HG03571 (cell line): ENCODE measurements around the gene MYH11.
"Not testable (repeated sequence)": the region's sequence is repeated elsewhere in the genome, so short reads cannot be mapped to it uniquely, and the experiment has no call there.

ENCODE experiments used
- ATAC-seq: cut with Tn5 transposase; IDR thresholded peaks from one replicate; pipeline ENCODE4 v1.9.1; 2021; ENCODE audit not compliant: unreplicated experiment

MYH11 gene

DNA sequence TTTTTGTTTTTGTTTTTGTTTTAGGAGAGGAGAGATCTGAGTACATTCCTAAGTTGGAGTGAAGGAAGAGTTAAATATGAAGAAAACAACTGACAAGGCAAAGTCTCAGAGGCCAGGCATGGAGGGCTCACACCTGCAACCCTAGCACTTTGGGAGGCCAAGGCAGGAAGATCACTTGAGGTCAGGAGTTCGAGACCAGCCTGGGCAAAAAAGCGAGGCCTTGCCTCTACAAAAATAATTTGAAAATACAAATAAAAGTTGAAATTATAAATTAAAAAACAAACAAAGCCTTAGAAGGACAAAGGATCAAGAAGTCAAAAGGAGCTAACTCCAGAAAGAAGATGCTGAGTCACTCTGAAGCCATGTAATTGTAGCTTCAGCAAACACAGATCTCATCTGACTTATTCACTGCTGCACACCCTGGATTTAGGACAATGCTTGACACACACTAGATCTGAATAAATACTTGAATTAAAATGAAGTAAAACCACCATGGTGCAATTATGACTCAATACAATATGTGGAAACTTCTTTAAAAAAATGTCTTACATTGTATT, 22.5 kb upstream of the MYH11 start:
- no peak for ATAC-seq

DNA sequence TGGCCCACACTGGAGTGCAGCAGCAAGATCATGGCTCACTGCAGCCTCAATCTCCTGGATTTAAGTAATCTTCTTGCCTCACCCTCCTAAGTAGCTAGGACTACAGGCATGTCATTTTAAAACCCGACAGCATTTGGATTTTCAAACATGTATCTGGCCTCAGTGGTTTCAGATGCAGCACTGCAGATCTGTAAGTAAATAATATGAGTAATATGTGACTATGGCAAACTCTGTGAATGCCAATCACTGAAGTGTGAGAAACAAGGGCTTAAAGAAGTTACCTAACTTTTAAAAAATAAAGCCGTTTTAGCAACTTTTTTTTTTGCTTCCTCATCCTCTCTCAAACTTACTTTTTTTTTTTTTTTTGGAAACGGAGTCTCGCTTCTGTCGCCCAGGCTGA, 19.7 kb upstream of the MYH11 start:
- ATAC-seq, result no peak

DNA sequence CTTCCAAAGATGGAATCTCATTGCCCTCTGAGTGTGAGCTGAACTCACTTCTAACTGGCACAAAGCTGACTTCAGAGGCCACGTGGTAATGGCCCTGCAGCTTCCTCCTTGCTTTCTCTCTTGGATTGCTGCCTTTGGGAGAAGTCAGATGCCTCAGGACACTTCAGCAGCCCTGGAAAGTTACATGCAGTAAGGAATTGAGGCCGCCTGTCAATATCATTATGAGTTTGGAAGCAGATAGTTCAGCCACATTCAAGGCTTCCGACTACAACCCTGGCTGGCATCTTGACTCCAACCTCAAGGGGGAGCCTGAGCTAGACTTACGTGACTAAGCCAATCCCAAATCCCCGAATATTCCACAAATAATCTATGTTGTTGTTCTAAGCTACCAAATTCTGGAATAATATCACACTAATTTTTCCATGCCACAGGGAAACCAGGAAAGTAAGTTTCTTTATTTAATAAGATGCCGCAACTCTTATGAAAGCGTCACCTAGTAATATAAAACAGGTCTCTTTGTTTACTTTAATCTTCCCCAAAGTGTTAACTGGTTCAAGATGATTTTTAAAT, 18.0 kb upstream of the MYH11 start:
- ATAC-seq, result no peak

DNA sequence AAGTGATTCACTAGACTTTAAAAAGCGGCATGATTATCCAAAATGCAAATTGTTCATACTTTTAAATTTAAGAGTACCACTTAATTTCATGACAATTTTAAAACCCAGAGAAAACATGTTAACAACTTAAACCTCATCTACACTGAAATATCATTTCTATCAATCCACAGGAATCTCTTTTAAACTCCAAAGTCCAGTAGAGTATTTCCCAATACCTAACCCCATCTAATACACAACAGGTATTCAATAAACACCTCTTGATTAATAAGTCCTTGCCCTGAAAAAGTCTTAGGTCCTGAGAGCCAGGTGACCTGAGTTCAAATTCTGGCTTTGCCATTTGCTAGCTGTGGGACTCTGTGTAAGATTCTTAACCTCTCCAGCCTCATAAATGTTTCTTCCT, 16.9 kb upstream of the MYH11 start:
- no peak for ATAC-seq

DNA sequence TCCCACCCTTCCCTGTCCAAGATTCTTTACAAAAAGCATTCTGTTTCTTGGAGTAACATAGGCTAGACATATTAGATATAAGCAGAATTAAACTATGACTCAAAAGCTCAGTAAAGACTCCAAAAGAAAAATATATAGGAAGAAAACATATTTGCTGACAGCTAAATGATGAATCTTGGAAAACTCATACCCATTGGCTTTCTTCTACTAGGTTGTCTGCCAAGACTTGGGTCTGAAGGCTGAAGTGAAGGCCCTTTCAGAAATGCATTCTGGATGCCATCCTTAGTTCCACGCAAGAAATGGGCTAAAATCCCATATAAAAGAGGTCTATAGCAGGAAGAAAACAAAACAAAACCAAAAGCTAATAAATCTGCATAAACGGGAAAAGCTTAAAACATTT, 16.5 kb upstream of the MYH11 start:
- no peak for ATAC-seq

DNA sequence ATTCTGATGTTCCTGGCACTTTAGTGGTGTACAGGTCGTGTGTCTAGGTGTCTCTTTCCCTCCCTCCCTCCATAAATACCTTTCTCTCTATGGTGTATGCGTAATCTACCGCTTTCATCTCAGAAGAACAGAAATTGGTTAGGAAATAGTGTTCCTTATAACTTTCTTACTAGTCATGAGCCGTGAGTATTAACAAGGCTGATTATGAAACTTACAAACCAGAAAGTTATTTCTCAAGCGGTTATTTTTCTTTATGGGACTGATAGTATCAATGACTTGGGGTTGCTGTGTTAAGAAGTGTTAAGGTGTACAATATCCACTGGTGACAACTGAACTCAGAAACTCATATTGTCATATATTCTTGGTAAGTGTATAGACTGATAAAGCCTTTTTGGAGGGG, 13.2 kb upstream of the MYH11 start:
- no peak for ATAC-seq

DNA sequence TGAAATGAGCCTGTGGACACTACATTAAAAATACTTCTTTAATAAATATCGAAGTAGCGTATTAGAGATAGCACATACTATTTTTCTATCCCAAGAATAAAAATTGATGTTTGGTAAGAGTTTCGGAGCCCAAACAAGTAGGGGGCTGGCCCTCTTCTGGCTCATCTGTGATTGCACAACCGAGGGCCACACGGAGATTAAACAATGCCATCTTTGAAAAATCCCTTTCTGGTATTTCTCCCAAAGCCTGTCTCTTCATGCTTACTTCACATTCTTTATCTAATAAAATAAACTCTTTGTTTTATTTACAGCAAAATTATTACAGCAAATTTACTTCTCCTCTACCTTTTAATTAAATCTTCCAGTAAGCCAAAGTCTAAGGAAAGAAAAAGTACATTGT, 9.6 kb upstream of the MYH11 start:
- no peak for ATAC-seq

DNA sequence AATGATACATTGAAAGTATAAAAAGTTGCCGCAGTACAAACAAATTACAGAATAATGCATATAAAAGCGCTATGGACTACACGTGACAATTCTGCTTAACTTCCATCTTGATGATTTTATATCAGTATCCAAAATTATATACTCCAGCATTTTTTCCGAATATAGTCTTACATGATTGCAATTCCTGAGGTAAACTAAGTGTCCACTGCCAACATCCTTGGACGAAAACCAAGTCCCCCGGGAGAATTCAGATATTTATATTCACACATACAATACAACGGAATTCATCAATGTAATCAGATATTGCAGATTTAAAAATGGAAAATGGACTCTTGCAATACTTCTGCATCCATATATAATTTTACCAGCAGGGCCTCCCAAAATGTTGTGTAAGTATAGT, 8.9 kb upstream of the MYH11 start:
- no peak for ATAC-seq

DNA sequence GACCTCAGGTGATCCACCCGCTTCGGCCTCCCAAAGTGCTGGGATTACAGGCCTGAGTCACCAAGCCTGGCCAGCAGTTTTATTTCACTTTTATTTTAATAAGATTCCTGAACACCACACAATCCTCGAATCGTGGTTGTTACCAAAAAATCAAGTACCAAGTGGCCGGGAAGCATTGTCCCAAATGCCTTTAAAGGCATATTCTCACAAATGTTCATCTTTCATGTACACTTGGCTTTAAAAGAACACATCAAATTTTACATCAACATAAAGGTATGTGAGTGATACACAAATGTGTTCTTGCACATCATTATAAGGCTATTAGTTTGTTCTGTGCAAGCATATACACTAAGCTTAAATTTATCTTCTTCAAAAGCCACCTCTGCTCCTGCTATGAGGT, 8.1 kb upstream of the MYH11 start:
- no peak for ATAC-seq

DNA sequence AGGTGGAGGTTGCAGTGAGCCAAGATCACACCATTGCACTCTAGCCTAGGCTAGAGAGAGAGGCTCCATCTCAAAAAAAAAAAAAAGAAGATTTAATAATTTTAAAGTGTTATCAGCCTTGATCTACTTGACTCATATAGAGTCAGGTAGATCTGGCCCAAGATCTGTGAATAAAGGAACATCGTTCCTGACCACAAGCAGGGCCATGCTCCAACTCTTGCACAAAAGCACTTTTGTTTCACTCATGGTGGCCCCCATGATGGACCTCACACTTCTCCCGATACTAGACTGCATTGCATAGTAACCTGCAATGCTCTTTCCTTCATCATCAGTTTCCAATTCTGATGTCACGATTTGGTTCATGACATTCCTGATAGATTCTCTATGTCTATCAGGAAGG, 5.2 kb upstream of the MYH11 start:
- ATAC-seq, result no peak

DNA sequence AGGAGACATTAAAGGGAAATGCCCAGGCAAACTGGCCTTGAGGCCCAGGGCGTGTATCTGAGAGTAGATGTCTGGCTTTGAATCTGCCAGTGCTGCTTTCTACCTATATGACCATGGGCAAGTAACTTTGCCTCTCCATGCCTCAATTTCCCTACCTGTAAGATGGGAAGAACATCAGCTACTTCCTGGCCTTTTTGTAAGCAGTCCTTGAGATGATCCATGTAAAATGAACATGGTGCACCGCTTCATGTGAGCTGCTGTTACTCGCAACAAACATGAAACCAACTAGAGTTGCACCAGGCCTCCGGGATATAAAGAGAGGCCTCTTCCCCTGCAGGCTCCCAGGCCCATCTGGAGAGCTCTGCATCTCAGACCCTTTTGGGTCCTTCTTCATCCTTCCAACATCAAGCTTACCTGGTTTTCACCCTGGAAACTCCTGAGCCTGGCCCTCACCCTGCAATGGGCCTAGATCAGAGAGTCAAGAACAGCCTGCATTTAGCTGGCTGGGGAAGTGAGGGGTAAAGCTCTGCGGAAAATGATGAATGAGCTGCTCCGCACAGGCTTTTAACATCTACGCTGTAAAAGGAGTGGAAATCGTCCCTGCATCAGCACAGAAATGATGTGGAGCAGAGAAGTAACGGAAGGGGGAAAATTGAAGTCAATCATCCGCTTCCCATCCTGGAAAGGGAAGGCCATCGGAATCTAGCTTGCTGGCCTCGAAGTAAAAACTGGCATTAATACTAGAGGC, 2.3 kb upstream of the MYH11 start:
- no peak for ATAC-seq

DNA sequence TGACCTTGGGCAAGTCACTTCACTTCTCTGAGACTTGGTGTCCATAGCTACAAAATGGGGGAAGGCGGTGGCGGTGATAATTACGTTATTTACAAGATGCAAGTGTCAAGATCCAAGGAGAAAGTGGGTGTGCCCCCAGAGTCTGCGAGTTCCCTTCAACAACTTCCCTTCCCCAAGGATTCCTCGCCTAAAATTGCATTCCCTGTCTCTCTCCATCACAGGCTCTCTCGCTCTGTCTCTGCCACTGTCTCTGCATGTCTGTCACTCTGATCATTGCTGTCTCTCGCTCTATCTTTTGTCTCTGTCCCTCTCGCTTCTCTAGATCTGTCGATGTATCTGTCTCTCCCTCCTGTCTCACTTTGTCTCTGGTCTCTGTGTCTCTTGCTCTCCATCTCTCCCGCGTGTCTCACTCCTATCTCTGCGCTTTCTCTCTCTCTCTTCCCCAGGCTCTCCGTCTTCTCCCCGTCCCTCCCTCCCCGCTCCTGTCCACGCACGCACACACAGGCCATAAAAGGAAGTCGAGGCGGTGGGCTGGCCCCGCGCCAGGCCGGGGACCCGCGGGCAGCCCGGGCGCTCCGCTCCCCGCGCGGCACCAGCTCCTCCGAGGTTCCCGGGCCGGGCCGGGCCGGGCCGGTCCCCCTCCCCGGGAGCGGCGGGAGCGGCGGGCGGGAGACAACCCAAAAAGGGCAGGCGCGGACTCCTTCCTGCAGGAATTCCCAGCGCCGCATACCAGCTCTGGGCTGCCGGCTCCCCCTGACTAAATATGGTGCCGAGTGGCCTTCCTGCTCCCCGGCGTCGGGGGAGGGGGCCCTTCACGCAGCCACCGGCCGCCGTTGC, 1.1 kb upstream of the MYH11 start:
- ATAC-seq, result no peak

DNA sequence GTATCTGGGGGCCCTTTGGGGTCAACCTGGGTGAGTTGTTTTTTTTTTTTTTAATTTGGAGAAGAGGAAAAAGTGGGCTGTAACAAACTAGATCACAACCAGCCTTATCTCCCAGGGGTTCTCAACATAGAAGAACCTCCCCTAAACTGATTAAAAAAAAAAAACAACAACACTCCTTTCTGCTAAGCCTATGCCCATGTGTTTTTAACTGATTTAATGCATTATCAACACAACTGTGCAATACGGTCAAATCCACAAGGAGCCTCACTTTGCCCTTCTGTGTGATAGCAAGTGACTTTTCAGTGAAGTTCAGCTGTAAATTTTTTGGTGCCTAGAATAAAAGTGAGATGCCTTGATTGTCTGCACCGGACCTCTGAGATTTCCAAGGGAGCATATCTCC, 646 bp downstream of the MYH11 start:
- no peak for ATAC-seq

DNA sequence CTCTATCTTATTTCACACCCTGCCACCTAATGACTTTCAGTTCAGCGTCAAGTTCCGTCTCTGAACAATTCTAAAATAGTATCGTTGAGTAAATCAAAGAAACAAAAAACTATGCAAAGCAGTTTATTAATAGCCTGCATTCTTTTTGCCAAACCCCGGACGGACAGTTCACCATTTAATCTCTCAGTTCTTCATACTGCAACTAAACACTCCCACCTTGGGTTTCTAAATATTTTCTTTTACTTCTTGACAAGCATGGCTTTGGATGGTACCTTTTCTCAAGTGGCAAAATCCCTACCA, 1.2 kb downstream of the MYH11 start:
- no peak for ATAC-seq

DNA sequence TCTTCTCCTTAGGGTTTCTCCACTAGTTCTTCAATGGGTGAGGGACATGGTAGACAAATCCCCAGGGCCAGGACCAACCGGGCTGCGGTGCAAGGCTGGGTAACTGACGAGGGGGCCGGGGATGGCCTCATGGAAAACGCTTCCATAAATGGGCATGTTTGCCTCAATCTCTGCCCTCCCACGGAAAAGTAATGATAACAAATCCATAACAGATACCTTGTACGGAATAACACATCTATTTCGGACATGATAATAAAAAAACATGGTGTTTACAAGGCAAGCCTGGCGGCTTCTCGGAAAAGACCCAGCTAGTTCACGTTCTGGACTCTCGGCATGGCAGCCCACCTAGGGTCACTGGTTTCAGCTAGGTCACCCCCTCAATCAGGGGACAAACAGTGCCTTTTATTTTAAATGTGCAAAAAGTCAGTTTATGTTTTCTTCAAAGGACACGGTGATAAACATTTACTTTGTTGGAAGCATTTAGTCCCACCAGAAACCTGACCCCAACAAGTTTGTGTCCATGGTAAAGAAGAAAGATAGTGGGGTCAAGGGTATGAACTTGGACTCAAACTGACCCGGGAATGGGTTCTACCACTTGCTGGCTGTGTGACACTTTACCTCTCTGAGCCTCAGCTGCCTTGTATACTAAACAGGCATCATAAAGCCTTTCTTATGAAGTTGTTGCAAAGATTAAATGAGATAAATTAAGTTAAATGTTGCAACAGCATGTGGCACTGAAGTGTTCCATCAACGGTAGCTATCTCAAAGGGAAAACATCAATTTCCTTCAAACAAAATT, 1.7 kb downstream of the MYH11 start:
- ATAC-seq, result no peak

DNA sequence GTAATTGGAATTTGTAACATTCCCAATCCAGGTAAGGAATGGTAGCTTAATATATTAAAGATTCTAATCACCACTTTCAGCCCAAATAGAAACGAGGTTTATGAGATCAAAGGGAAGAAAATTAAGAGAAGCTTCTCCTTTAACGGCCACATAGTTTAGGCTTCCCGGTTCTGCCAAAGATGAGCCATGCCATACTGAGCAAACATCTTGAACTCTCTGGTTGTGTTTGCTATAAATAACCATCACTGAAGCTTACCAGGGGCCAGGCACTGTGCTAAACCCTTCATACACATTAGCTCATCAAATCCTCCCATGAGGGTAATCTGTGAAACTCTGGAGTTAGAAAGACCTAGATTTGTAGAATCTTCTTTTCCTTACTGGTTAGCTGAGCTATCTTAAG, 2.8 kb downstream of the MYH11 start:
- ATAC-seq, result no peak

DNA sequence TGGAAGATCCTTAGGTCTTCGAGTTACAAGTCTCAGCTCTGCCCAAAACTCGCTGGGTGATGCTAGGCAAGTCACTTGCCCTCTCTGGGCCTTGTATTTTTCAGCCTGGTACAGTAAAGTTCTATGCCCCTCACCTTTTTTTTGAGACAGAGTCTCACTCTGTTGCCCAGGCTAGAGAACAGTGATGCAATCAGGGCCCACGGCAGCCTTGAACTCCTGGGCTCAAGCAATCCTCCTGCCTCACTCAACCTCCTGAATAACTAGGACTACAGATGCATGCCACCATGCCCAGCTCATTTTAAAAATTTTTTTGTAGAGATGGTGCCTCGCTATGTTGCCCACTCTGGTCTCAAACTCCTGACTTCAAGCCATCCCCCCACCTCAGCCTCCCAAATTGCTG, 3.8 kb downstream of the MYH11 start:
- ATAC-seq, result no peak

DNA sequence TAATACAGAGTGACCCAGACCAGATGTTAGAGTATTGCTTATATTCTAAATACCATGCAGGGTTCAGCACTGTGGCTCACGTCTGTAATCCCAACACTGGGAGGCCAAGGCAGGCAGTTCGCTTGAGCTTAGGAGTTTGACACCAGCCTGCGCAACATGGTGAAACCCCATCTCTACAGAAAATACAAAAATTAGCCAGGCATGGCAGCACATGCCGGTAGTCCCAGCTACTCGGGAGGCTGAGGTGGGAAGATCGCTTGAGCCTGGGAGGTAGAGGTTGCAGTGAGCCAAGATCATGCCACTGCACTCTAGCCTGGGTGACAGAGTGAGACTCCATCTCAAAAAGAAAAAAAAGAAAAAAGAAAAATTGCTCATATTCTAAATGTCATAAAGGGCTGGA, 6.3 kb downstream of the MYH11 start:
- not testable (repeated sequence) for ATAC-seq

DNA sequence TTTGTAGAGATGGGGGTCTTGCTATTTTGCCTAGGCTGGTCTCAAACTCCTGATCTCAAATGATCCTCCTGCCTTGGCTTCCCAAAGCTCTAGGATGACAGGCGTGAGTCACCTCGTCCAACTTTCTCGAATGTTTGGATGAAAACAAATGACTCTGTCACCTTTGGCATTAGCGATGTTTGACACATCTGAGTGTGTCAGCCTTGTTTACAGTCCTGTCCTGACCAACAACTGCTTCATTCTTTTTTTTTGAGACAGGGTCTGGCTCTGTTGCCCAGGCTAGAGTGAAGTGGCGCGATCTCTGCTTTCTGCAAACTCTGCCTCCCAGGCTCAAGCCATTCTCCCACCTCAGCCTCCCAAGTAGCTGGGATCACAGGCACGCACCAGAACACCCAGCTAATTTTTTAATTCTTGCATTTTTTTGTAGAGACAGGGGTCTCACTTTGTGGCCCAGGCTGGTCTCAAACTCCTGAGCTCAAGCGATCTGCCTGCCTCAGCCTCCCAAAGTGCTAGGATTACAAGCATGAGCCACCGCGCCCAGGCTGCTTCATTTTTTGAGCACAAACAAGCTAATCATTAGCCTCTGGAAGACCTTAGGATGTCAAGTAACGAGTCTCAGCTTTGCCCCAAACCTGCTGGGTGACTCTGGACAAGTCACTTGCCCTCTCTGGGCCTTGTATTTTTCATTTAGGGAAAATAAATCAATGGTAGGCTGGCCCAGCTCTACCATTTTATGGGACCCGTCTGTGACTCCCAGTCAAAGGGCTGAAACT, 7.4 kb downstream of the MYH11 start:
- ATAC-seq, result no peak

DNA sequence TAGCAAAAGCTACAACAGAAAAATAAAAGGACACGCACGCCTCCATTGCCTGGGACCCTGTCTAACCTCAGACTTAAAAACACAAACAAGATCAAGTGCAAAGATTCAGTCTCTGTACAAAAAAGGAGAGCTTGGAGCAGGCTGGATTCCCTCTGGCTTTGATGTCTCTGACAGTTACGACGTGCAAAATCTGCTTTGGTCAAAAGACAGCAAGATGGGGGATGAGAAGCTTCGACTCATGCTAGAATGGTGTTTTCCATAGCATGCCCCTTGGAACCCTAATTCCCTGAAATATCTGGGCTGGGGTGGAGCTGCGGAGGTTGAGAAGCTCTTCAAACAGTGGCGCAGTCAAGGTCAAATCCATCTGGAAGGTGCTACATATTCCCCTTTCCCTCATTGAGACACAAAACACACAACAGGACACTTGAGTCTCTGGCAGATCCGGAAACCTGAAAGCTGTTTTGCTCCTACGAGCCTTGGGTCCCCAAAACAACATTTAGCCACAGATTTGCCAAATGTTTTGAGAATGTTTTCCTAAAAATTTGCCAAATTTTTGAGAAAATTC, 9.1 kb downstream of the MYH11 start:
- no peak for ATAC-seq
